WTC11 (cell line): ENCODE results near the gene POLR2C.

Experiments used
- FOXJ3 ChIP-seq: sonication (generic); formaldehyde crosslinking; IDR thresholded peaks from 2 replicates; pipeline ENCODE4 v1.9.0; 2021; ENCODE audit warnings: missing genetic modification reagents, mild to moderate bottlenecking, borderline replicate concordance
- NR1H2 ChIP-seq: sonication (generic); formaldehyde crosslinking; IDR thresholded peaks from 2 replicates; pipeline ENCODE4 v1.9.0; 2021; ENCODE audit warnings: mild to moderate bottlenecking, moderate library complexity, missing genetic modification reagents
- TF ChIP-seq, protein P1 (sequence below): sonication (generic); formaldehyde crosslinking; IDR thresholded peaks from 2 replicates; pipeline ENCODE4 v1.8.1; 2022; ENCODE audit warnings: mild to moderate bottlenecking, moderate library complexity, missing genetic modification reagents
- TF ChIP-seq, protein P2 (sequence below): sonication (generic); formaldehyde crosslinking; IDR thresholded peaks from 2 replicates; pipeline ENCODE4 v1.8.0; 2022; ENCODE audit warnings: mild to moderate bottlenecking, missing genetic modification reagents
- TF ChIP-seq, protein P3 (sequence below): fragments of 200-600 bp; IDR thresholded peaks from 2 replicates; pipeline ENCODE4 v1.8.0; 2022; ENCODE audit warnings: antibody characterized with exemption

DNA sequence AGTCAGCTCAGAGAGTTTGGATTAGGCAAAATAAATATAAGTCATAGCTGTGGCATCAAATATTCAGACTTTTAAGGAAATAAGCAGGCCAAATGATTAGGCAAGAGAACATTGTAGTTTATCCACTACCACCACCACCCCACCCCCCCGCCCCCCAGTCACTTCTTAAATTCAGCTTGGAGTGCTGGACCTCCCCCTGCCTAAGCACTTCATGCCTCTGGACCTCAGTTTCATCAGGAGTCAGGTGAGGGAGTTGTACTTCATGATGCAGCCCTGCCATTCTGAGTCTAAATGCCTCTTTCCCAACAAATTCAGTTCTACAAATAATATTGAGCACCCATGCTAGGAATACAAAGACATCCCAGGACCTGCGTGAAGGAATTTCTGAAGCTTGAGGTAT lies 2.0 kb downstream of the POLR2C start:
- TF ChIP-seq NR1H2 (CRISPR knock-in tag): no peak
- TF ChIP-seq, protein P1, sequence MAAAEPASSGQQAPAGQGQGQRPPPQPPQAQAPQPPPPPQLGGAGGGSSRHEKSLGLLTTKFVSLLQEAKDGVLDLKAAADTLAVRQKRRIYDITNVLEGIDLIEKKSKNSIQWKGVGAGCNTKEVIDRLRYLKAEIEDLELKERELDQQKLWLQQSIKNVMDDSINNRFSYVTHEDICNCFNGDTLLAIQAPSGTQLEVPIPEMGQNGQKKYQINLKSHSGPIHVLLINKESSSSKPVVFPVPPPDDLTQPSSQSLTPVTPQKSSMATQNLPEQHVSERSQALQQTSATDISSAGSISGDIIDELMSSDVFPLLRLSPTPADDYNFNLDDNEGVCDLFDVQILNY (CRISPR knock-in tag): no peak
- TF ChIP-seq, protein P2, sequence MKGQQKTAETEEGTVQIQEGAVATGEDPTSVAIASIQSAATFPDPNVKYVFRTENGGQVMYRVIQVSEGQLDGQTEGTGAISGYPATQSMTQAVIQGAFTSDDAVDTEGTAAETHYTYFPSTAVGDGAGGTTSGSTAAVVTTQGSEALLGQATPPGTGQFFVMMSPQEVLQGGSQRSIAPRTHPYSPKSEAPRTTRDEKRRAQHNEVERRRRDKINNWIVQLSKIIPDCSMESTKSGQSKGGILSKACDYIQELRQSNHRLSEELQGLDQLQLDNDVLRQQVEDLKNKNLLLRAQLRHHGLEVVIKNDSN (CRISPR knock-in tag): no peak
- no peak for TF ChIP-seq FOXJ3 (CRISPR knock-in tag)
- TF ChIP-seq, protein P3, sequence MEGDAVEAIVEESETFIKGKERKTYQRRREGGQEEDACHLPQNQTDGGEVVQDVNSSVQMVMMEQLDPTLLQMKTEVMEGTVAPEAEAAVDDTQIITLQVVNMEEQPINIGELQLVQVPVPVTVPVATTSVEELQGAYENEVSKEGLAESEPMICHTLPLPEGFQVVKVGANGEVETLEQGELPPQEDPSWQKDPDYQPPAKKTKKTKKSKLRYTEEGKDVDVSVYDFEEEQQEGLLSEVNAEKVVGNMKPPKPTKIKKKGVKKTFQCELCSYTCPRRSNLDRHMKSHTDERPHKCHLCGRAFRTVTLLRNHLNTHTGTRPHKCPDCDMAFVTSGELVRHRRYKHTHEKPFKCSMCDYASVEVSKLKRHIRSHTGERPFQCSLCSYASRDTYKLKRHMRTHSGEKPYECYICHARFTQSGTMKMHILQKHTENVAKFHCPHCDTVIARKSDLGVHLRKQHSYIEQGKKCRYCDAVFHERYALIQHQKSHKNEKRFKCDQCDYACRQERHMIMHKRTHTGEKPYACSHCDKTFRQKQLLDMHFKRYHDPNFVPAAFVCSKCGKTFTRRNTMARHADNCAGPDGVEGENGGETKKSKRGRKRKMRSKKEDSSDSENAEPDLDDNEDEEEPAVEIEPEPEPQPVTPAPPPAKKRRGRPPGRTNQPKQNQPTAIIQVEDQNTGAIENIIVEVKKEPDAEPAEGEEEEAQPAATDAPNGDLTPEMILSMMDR: no peak
